Activated CD4-positive, alpha-beta memory T cell treated with anti-CD3 and anti-CD28 coated beads for 36 hours (primary cell): Measurements from ENCODE around the gene RUFY1. TPM values are rescaled to one million over a fixed set of nuclear protein-coding genes. Genes with fewer than 3 reads are reported as not detected.

ENCODE experiments used
- CTCF ChIA-PET: fragments of 350-600 bp; sonication (Branson Sonifier 250); formaldehyde crosslinking; loops from one replicate; lab custom pipeline; 2021; ENCODE audit warnings: antibody characterized with exemption, inconsistent platforms; lab: Charles Lee
- POLR2A ChIA-PET: fragments of 350-600 bp; sonication (Branson Sonifier 250); formaldehyde crosslinking; loops from one replicate; lab custom pipeline; 2021; ENCODE audit warnings: antibody characterized with exemption; lab: Charles Lee
- DNase-seq: peaks from one replicate; pipeline ENCODE4 v3.0.0-alpha.2; 2020
- H3K27ac Mint-ChIP-seq: one replicate; pipeline ENCODE4 v1.8.0; 2021; ENCODE audit warnings: mixed read lengths
- H3K27me3 Mint-ChIP-seq: one replicate; pipeline ENCODE4 v1.8.0; 2021; ENCODE audit warnings: mixed read lengths
- H3K36me3 Mint-ChIP-seq: one replicate; pipeline ENCODE4 v1.8.0; 2021; ENCODE audit warnings: mixed read lengths
- H3K4me1 Mint-ChIP-seq: one replicate; pipeline ENCODE4 v1.8.0; 2021; ENCODE audit warnings: low read depth, mixed read lengths
- H3K4me3 Mint-ChIP-seq: one replicate; pipeline ENCODE4 v1.8.0; 2021; ENCODE audit warnings: mild to moderate bottlenecking, mixed read lengths
- H3K9me3 Mint-ChIP-seq: one replicate; pipeline ENCODE4 v1.8.0; 2021; ENCODE audit warnings: mixed read lengths
- intact Hi-C: fragments of 100-400 bp; cut with micrococcal nuclease; formaldehyde crosslinking; loops from one replicate; pipeline ENCODE4 v1.15.1; 2023
- total RNA-seq, 2 experiments: library from RNA; stranded (reverse); gene quantifications; one replicate each; pipeline ENCODE4 v1.2.3, GENCODE V29; 2021

Gene RUFY1
- total RNA-seq, 2 experiments from 2014 or later, result 30.3 to 34.0 TPM

DNA sequence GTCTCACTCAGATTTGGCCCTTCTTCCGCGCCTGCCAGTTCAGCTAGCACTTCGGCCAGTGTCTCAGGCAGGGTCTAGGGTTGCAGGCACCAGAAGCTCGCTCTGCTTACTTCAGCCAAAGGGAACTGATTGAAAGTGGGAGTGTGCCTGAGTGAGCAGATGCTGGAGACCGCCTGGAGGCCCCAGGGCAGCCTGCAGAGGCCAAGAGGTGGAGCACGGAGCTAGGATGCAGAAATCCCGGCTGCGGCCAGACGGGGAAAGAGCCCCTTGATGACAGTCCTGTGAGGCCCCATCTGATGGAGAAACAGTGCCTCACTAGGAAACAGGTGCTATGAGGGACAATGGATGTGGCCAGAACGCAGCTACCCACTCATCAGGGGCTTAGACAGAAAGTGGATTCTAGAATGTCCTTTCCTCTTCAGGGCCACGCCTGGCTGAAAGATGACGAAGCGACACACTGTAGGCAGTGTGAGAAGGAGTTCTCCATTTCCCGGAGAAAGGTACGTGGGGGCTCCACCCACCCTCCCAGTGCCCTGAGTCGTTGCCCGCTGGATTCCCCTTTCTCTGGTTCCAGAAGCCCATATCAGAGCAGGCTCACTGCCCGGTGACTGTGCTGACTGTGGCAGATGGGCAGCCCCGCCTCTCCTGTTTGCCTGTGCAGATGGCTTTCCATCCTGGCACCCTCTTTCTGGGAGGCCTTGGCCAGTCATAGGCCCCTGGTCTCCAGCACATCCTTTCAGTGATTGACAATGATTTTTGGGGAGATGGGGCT, 57.0 kb downstream of the RUFY1 start:
- peaks cover 32% of the 10 kb centered on the region for H3K4me1 Mint-ChIP-seq
- ChIA-PET POLR2A (interaction anchor here (0.6 to 9.4 kb wide), 2 partner anchors 14 to 45 kb away, joined by 3 to 105 read pairs; partner anchors contain the start of gene HNRNPH1), CTCF (interaction anchor here (0.8 kb wide), 1 partner anchor 61 kb away, joined by 3 read pairs; no protein-coding TSS in a partner anchor)
- no peaks in the 10 kb centered on the region for H3K27me3 Mint-ChIP-seq
- no peaks in the 10 kb centered on the region for H3K9me3 Mint-ChIP-seq
- peak overlapping the region; percentile 71 for H3K27ac Mint-ChIP-seq
- H3K4me3 Mint-ChIP-seq, result no peak overlapping the region
- H3K36me3 Mint-ChIP-seq, result peaks cover 31% of the 10 kb centered on the region
- DNase-seq, result no peak
- intact Hi-C loops, result no loop called here

DNA sequence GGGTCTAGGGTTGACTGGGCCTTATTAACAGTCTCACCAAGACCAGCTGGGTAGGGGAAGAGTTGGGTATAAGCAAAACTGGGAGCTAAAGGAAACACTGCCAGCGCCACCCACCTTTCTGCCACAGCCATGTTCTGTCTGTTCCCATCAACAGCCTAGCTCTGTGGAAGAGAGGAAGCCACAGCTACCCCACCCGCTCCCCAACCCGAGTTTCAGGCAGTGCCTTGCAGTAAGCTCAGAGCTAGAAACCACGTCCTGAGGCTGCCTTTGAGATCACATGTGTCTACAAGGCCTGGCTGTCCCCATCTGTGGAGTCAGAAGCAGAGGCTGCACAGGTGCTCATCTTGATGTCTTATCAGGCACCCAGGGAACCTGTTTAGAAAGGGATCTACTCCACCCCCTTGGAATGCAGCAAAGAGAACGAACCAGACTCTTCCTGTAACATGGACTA, 57.8 kb downstream of the RUFY1 start:
- Mint-ChIP-seq H3K27ac (peak overlapping the region; percentile 71), H3K4me1 (peaks cover 35% of the 10 kb centered on the region), H3K4me3 (no peak overlapping the region), H3K36me3 (peaks cover 35% of the 10 kb centered on the region), H3K9me3 (no peaks in the 10 kb centered on the region), H3K27me3 (no peaks in the 10 kb centered on the region)
- ChIA-PET POLR2A (interaction anchor here (0.6 to 9.4 kb wide), 2 partner anchors 14 to 46 kb away, joined by 3 to 105 read pairs; partner anchors contain the start of gene HNRNPH1), CTCF (interaction anchor here (0.8 kb wide), 1 partner anchor 60 kb away, joined by 3 read pairs; no protein-coding TSS in a partner anchor)
- intact Hi-C loops, result no loop called here
- peak; percentile 64 for DNase-seq

DNA sequence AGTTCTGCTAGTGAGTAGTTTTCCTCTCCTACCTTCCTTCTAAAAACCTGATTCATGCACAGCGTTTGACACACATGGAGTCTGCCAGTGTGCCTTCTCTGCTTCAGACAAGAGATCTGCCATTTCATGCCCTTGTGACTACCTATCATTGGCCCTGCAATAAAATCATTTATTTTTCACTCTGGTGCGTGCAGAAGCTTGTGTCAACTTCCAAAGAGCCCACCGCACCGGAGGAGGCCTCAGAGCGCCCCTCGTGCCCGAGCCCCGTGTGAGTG, 59.4 kb downstream of the RUFY1 start:
- H3K27ac Mint-ChIP-seq, result peak overlapping the region; percentile 15
- H3K36me3 Mint-ChIP-seq, result peaks cover 49% of the 10 kb centered on the region
- H3K9me3 Mint-ChIP-seq, result no peaks in the 10 kb centered on the region
- intact Hi-C loops, result no loop called here
- no peak for DNase-seq
- no peaks in the 10 kb centered on the region for H3K27me3 Mint-ChIP-seq
- no peak overlapping the region for H3K4me3 Mint-ChIP-seq
- CTCF ChIA-PET, result no interaction called here
- POLR2A ChIA-PET, result interaction anchor here (9.4 kb wide), 1 partner anchor 12 kb away, joined by 105 read pairs; the partner anchor contains the start of gene HNRNPH1
- peaks cover 40% of the 10 kb centered on the region for H3K4me1 Mint-ChIP-seq

DNA sequence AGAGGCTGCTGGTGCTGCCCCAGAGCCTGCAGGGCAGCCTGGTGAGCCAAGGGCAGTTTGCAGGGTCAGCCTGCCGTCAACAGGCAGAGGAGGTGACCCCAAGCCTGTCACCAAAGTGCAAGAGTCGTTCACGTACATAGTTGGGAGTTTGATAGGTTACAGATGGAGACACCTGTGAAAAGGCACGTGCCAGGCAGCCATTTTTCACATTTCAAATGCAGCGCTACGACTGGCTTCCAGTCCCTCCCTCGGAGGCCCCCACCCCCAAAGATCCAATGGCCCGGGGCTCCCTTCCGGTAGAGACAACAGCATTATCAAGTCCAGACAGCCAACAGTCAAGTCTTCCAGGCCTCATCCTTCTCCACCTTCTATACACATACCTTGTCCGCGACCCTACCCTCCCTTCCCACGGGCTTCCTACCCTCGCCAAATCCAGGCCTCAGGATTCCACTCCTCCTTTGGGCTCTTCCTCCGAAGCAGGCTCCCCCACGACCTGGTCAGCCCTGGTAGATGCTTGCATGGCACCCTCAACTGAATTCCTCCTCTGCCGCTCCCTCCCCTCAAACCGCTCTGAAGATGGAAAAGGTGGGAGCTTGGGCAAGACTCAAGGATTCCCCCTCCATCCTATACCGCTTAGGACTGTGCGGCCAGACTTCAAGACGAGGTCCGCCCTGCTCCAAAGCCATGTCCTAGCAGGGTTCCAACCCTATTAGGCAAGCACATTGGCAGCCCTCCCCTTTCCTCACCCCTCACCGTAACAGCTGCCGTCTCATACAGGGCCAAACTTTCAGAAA, 60.0 kb downstream of the RUFY1 start:
- CTCF ChIA-PET, result no interaction called here
- H3K9me3 Mint-ChIP-seq, result no peaks in the 10 kb centered on the region
- intact Hi-C loops, result no loop called here
- no peaks in the 10 kb centered on the region for H3K27me3 Mint-ChIP-seq
- no peak for DNase-seq
- no peak overlapping the region for H3K4me3 Mint-ChIP-seq
- peak overlapping the region; percentile 67 for H3K27ac Mint-ChIP-seq
- H3K4me1 Mint-ChIP-seq, result peaks cover 40% of the 10 kb centered on the region
- H3K36me3 Mint-ChIP-seq, result peaks cover 53% of the 10 kb centered on the region
- POLR2A ChIA-PET, result interaction anchor here (9.4 kb wide), 1 partner anchor 12 kb away, joined by 105 read pairs; the partner anchor contains the start of gene HNRNPH1

DNA sequence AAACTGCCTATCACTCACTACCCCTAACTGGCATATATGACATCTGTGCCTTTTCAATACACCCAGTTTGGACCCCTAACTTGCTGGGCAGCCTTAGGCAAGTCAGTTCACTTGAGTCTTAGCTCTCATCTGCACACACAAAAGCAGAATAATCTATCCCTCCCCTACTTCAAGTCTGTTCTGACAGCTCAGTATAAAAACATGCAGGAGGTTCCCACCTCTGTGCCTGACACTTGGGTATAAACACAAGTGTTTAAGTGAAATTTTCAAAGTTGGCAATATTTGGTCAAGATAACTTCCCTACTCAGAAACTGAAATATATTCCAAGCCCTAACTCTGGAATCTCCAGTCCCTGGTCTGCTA, 60.5 kb downstream of the RUFY1 start:
- intact Hi-C loops, result no loop called here
- Mint-ChIP-seq H3K27me3 (no peaks in the 10 kb centered on the region), H3K4me3 (no peak overlapping the region), H3K36me3 (peaks cover 56% of the 10 kb centered on the region), H3K4me1 (peaks cover 44% of the 10 kb centered on the region), H3K27ac (peak overlapping the region; percentile 67), H3K9me3 (no peaks in the 10 kb centered on the region)
- DNase-seq, result no peak
- ChIA-PET POLR2A (interaction anchor here (9.4 kb wide), 1 partner anchor 11 kb away, joined by 105 read pairs; the partner anchor contains the start of gene HNRNPH1), CTCF (interaction anchor here (1.1 kb wide), 1 partner anchor 12 kb away, joined by 4 read pairs; no protein-coding TSS in a partner anchor)

DNA sequence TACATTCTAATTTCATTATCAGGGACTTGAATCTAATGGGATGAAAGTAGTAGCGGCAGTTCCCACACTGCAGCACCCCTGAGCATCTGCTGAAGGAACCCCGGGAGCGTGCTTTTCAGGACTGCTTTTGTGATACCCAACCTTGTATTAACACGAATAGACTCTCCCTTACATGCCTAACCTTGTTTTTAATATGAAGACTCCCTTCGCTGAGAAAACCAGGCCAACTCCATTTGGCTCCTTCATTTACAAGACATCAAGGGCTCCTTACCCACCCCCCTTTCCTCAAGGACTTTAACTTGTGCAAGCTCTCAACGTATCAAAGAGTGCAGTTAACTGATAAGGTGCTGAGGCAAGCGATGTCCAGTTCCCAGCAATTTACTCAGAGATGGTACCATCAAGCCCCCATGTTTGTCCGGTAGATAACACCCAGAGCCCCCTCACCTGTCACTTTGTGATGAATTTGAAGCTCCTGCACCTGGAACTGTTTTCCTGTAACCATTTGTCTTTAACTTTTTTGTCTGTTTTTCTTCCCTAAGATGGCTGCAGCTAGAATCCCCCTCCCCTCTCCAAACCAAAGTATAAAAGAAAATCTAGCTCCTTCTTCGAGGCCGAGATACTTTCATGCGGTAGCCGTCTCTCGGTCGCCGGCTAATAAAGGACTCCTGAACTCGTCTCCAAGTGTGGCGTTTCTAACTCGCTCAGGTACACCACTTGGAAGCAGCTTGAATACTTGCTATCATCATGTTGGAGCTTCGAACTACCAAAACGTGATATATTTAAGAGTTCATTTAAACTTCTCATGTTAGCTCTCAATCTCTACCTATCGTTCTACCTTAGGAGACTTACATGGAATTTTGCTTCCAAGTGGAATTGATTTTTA, 62.5 kb downstream of the RUFY1 start:
- intact Hi-C loops, result no loop called here
- H3K4me3 Mint-ChIP-seq, result no peak overlapping the region
- H3K9me3 Mint-ChIP-seq, result no peaks in the 10 kb centered on the region
- H3K36me3 Mint-ChIP-seq, result peaks cover 72% of the 10 kb centered on the region
- POLR2A ChIA-PET, result interaction anchor here (0.8 to 9.4 kb wide), 3 partner anchors 9 to 62 kb away, joined by 3 to 105 read pairs (median 4); partner anchors contain the start of gene HNRNPH1
- H3K27ac Mint-ChIP-seq, result peak overlapping the region; percentile 4
- DNase-seq, result no peak
- H3K4me1 Mint-ChIP-seq, result peaks cover 62% of the 10 kb centered on the region
- H3K27me3 Mint-ChIP-seq, result no peaks in the 10 kb centered on the region
- CTCF ChIA-PET, result interaction anchor here (2.4 kb wide), 1 partner anchor 10 kb away, joined by 13 read pairs; the partner anchor contains the start of gene HNRNPH1

DNA sequence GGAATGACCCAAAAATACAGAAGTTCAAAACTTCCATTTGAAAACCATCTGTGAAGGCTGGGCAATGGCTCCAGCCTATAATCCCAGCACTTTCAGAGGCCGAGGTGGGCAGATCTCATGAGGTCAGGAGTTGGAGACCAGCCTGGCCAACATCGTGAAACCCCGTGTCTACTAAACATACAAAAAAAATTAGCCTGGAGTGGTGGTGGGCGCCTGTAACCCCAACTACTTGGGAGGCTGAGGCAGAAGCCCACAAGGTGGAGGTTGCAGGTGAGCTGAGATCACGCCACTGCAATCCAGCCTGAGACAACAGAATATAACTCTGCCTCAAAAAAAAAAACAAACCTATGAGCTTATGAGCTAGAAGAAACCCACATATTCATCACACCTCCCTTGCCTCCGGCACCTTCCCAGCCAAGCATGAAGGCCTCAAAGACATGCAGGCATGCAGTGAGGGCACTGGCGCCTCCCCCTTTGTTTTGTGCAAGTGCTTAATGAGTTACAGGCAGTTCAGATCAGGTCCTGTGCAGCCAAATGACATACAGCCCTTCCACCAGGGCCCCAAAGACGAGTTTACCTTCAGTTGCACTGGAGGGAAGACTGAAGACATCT, 63.2 kb downstream of the RUFY1 start:
- Mint-ChIP-seq H3K4me3 (no peak overlapping the region), H3K27me3 (no peaks in the 10 kb centered on the region), H3K27ac (peak overlapping the region; percentile 4), H3K9me3 (no peaks in the 10 kb centered on the region), H3K36me3 (peaks cover 76% of the 10 kb centered on the region), H3K4me1 (peaks cover 59% of the 10 kb centered on the region)
- CTCF ChIA-PET, result interaction anchor here (2.4 kb wide), 1 partner anchor 9 kb away, joined by 13 read pairs; the partner anchor contains the start of gene HNRNPH1
- intact Hi-C loops, result no loop called here
- DNase-seq, result no peak
- POLR2A ChIA-PET, result interaction anchor here (1.1 to 9.4 kb wide), 3 partner anchors 8 to 62 kb away, joined by 4 to 105 read pairs (median 4); partner anchors contain the start of gene HNRNPH1

DNA sequence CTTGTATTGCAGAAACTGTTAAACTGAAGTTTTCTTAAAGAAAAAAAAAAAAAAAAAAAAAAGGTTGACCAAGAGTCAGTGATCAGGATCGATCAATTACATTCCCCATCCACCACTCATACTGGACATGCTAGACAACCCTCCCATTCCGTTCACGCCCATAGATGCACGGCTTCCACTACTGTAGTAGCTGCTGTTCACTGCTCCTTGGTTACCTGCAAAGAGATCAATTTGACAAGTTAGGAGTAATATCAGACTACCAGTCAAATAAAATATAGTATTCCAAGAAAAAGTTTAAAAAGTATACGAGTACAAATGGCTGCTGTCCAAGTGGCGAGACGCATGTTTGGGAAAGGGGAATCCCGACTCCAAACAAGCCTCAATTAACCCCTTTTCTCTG, 64.4 kb downstream of the RUFY1 start:
- CTCF ChIA-PET, result interaction anchor here (2.4 kb wide), 1 partner anchor 8 kb away, joined by 13 read pairs; the partner anchor contains the start of gene HNRNPH1
- H3K9me3 Mint-ChIP-seq, result no peaks in the 10 kb centered on the region
- H3K36me3 Mint-ChIP-seq, result peaks cover 77% of the 10 kb centered on the region
- peaks cover 56% of the 10 kb centered on the region for H3K4me1 Mint-ChIP-seq
- intact Hi-C loops, result no loop called here
- POLR2A ChIA-PET, result interaction anchor here (0.7 to 9.4 kb wide), 4 partner anchors 7 to 21 kb away, joined by 3 to 105 read pairs (median 4); partner anchors contain the start of gene HNRNPH1
- no peaks in the 10 kb centered on the region for H3K27me3 Mint-ChIP-seq
- H3K4me3 Mint-ChIP-seq, result no peak overlapping the region
- no peak overlapping the region for H3K27ac Mint-ChIP-seq
- DNase-seq, result no peak

DNA sequence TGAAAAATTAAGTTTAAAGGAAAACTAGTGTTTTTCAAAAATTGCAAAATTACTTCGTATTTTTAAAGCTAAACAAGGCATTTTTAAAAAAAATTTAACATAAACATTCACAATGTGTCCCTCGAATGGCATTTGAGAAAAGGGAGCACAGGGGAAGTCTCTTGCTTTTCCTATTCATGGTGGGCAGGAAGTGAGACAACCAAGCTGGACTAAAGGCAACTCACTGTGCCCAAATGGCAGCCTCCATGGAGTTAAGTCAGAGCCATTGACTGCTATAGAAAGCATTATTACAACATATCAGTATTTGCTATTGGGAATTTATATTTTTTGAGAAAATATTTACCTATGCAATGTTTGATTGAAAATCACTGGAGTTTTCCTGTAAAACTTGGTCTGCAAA, 64.8 kb downstream of the RUFY1 start:
- Mint-ChIP-seq H3K27ac (no peak overlapping the region), H3K4me1 (peaks cover 54% of the 10 kb centered on the region), H3K27me3 (no peaks in the 10 kb centered on the region), H3K9me3 (no peaks in the 10 kb centered on the region), H3K4me3 (no peak overlapping the region), H3K36me3 (peaks cover 77% of the 10 kb centered on the region)
- intact Hi-C loops, result no loop called here
- no peak for DNase-seq
- ChIA-PET POLR2A (interaction anchor here (1.3 to 9.4 kb wide), 3 partner anchors 7 to 15 kb away, joined by 3 to 105 read pairs (median 4); partner anchors contain the start of gene HNRNPH1), CTCF (interaction anchor here (2.4 kb wide), 1 partner anchor 8 kb away, joined by 13 read pairs; the partner anchor contains the start of gene HNRNPH1)

DNA sequence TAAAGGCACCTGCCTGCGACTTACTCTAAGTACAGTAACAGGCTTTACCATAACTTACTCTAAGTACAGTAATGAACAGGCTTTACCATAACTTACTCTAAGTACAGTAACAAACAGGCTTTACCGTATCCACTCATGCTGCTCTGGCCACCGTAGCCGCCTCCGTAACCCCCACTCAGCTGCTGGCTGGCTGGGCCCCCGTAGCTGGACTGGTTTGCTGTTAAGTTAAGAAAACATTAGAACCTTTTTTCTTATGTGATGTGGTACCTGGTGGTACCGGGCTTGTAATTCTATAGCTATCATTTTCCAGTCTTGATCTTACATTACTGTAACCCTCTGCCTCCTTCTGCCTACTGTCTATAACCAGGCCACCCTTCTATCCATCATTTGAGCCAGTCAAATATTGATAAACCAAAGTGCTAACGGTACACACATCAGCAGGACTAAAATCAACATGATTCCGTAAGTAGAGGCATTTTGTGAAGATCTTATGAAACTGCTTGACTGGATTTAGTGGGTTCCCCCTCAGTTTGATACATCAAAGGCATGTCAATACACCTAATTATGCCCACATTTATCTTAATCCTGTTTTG, 65.7 kb downstream of the RUFY1 start:
- Mint-ChIP-seq H3K4me1 (peaks cover 55% of the 10 kb centered on the region), H3K27me3 (no peaks in the 10 kb centered on the region), H3K4me3 (no peak overlapping the region), H3K27ac (peak overlapping the region; percentile 59), H3K9me3 (no peaks in the 10 kb centered on the region), H3K36me3 (peaks cover 79% of the 10 kb centered on the region)
- no peak for DNase-seq
- POLR2A ChIA-PET, result interaction anchor here (0.8 to 9.4 kb wide), 2 partner anchors 6 to 20 kb away, joined by 3 to 105 read pairs; partner anchors contain the start of gene HNRNPH1
- CTCF ChIA-PET, result no interaction called here
- intact Hi-C loops, result no loop called here
